Measurements from ENCODE around the gene MAP3K3.

The MAP3K3 gene

GRCh38 chr17:63621684-63622573 lies at the start of gene MAP3K3:
Gene MAP3K3 (plus strand): TSS chr17:63622417. CDS start chr17:63622760, 343 bp downstream.
- peak within 1 kb of the TSS; percentile 94 for H3K4me3 ChIP-seq (ENCODE audit: low read length)
- no peaks in the 10 kb centered on the region for H3K36me3 ChIP-seq (ENCODE audit: insufficient read depth, low read length)
- no peaks in the 10 kb centered on the region for H3K27me3 ChIP-seq (ENCODE audit: insufficient read depth, low read length)
- peaks cover 19% of the 10 kb centered on the region for H3K4me1 ChIP-seq (ENCODE audit: insufficient read depth, low read length)
- peak within 1 kb of the TSS; percentile 72 for H2AFZ ChIP-seq (ENCODE audit: low read depth, low read length)
- H3K9me3 ChIP-seq (ENCODE audit: low read length): no peaks in the 10 kb centered on the region

DNA sequence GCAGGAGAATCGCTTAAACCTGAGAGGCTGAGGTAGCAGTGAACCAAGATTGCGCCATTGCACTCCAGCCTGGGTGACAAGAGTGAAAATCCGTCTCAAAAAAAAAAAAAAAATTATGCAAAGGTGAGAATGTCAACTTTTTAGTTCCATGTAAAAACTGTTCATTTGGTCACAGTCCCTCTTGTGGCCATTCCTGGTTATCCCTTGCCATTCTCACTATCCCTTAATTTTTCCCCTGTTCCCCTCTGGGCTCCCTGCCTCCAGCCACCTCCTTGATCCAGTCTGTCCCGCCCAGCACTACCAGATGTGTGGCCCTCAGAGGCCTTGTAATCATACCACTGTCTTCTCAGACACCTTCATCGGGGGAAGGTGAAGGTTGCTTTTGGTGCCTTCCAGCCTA lies 48.6 kb upstream of the MAP3K3 start:
- H2AFZ ChIP-seq (ENCODE audit: low read depth, low read length): no peak overlapping the region
- no peaks in the 10 kb centered on the region for H3K27me3 ChIP-seq (ENCODE audit: insufficient read depth, low read length)
- H3K4me3 ChIP-seq (ENCODE audit: low read length): no peak overlapping the region
- H3K9me3 ChIP-seq (ENCODE audit: low read length): no peaks in the 10 kb centered on the region
- no peaks in the 10 kb centered on the region for H3K4me1 ChIP-seq (ENCODE audit: insufficient read depth, low read length)
- peaks cover 7% of the 10 kb centered on the region for H3K36me3 ChIP-seq (ENCODE audit: insufficient read depth, low read length)

DNA sequence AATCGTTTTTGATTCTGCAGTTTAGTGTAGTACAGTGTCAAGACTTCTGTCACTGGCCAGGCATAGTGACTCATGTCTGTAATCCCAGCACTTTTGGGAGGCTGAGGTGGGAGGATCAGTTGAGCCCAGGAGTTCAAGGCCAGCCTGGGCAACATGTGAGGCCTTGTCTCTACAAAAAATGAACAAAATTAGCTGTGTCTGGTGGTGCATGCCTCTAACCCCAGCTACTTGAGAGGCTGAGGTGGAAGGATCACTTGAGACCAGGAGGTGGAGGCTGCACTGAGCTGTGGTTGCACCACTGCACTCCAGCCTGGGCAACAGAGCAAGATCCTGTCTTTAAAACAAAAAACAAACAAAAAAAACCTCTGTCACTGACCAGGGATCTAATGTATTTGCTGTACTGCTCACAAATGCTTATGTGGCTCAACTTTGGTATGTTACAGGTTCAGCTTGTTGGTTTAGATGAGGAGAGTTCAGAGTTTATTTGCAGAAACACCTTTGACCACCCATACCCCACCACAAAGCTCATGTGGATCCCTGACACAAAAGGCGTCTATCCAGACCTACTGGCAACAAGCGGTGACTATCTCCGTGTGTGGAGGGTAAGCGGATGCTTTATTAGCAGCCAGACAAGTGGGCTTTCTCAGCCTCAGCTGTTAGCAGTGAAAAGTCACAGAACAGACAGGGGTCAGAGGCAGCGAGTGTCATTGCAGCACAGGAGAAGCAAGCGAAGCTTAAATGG lies 44.0 kb upstream of the MAP3K3 start:
- H3K9me3 ChIP-seq (ENCODE audit: low read length): no peaks in the 10 kb centered on the region
- no peaks in the 10 kb centered on the region for H3K4me1 ChIP-seq (ENCODE audit: insufficient read depth, low read length)
- H3K4me3 ChIP-seq (ENCODE audit: low read length): no peak overlapping the region
- no peaks in the 10 kb centered on the region for H3K27me3 ChIP-seq (ENCODE audit: insufficient read depth, low read length)
- peaks cover 45% of the 10 kb centered on the region for H3K36me3 ChIP-seq (ENCODE audit: insufficient read depth, low read length)
- no peak overlapping the region for H2AFZ ChIP-seq (ENCODE audit: low read depth, low read length)

- H2AFZ ChIP-seq (ENCODE audit: low read depth, low read length): no peak overlapping the region
- no peak overlapping the region for H3K4me3 ChIP-seq (ENCODE audit: low read length)
- H3K36me3 ChIP-seq (ENCODE audit: insufficient read depth, low read length): peaks cover 51% of the 10 kb centered on the region
- no peaks in the 10 kb centered on the region for H3K9me3 ChIP-seq (ENCODE audit: low read length)
- no peaks in the 10 kb centered on the region for H3K27me3 ChIP-seq (ENCODE audit: insufficient read depth, low read length)
- no peaks in the 10 kb centered on the region for H3K4me1 ChIP-seq (ENCODE audit: insufficient read depth, low read length)
Measured at GRCh38 chr17:63578769-63579111, 43.5 kb upstream of the MAP3K3 start.

DNA sequence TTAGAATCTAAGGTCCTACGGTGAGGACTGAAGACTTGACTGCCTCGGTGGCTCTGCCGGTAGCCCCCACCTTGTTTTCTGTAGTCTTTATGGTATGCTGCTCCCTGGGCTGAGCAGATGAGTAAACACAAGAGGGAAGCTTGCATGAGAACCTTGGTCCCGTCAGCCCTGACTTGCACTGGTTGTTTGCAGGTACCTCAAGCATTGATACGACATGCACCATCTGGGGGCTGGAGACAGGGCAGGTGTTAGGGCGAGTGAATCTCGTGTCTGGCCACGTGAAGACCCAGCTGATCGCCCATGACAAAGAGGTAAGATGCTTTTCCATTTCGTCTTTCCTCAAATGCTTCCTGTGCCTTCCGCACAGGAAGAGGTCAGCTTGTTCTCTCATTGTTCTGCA lies 42.6 kb upstream of the MAP3K3 start:
- no peaks in the 10 kb centered on the region for H3K27me3 ChIP-seq (ENCODE audit: insufficient read depth, low read length)
- no peak overlapping the region for H2AFZ ChIP-seq (ENCODE audit: low read depth, low read length)
- no peak overlapping the region for H3K4me3 ChIP-seq (ENCODE audit: low read length)
- H3K9me3 ChIP-seq (ENCODE audit: low read length): no peaks in the 10 kb centered on the region
- H3K4me1 ChIP-seq (ENCODE audit: insufficient read depth, low read length): no peaks in the 10 kb centered on the region
- peaks cover 54% of the 10 kb centered on the region for H3K36me3 ChIP-seq (ENCODE audit: insufficient read depth, low read length)

DNA sequence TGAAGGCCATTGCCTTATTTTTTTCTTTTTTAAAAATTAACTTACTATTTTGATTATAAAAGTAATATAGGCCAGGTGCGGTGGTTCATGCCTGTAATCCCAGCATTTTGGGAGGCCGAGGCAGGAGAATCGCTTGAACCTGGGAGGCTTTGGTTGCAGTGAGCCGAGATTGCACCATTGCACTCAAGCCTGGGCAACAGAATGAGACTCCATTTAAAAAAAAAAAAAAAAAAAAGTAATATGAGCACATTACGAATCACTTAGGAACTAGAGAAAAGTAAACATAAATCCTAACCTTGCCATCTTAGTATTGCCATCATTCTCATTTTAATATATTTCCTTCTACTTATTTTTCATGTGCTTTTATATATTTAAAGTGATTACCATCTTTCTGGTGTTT lies 34.4 kb upstream of the MAP3K3 start:
- Histone ChIP-seq H3K27me3 (ENCODE audit: insufficient read depth, low read length) (no peaks in the 10 kb centered on the region), H3K4me3 (ENCODE audit: low read length) (no peak overlapping the region), H3K9me3 (ENCODE audit: low read length) (no peaks in the 10 kb centered on the region), H2AFZ (ENCODE audit: low read depth, low read length) (no peak overlapping the region), H3K4me1 (ENCODE audit: insufficient read depth, low read length) (no peaks in the 10 kb centered on the region), H3K36me3 (ENCODE audit: insufficient read depth, low read length) (peaks cover 81% of the 10 kb centered on the region)

DNA sequence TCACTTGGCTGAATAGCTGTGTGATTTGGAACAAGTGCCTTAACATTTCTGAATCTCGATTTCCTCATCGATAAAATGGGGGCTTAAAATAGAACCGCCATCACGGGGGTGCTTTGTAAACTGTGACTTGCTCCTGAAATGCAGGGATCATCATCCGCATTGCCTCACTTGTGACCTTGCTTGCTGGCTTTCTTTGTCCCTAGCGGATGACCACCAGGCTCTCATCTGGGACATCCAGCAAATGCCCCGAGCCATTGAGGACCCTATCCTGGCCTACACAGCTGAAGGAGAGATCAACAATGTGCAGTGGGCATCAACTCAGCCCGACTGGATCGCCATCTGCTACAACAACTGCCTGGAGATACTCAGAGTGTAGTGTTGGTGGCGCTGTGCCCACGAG lies 33.4 kb upstream of the MAP3K3 start:
- no peak overlapping the region for H2AFZ ChIP-seq (ENCODE audit: low read depth, low read length)
- H3K9me3 ChIP-seq (ENCODE audit: low read length): no peaks in the 10 kb centered on the region
- H3K4me3 ChIP-seq (ENCODE audit: low read length): no peak overlapping the region
- H3K27me3 ChIP-seq (ENCODE audit: insufficient read depth, low read length): no peaks in the 10 kb centered on the region
- peaks cover 78% of the 10 kb centered on the region for H3K36me3 ChIP-seq (ENCODE audit: insufficient read depth, low read length)
- H3K4me1 ChIP-seq (ENCODE audit: insufficient read depth, low read length): no peaks in the 10 kb centered on the region

DNA sequence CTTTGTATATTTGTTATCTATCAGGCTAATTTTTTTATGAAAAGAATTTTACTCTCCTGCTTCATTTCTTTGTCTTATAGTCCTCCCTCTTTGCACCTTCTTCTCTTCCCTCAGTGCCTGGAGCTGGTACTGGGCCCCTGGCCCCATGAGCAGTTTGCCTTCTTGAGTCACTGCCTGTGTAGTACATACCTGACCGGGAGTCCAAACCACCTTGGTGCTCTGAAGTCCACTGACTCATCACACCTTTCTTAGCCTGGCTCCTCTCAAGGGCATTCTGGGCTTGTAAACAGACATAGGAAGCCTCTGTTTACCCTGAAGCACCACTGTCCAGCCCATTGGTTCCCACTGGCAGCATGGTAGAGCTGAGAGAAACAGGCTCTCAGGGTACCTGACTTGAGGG lies 32.6 kb upstream of the MAP3K3 start:
- H3K4me1 ChIP-seq (ENCODE audit: insufficient read depth, low read length): no peaks in the 10 kb centered on the region
- no peaks in the 10 kb centered on the region for H3K9me3 ChIP-seq (ENCODE audit: low read length)
- H3K4me3 ChIP-seq (ENCODE audit: low read length): no peak overlapping the region
- peaks cover 76% of the 10 kb centered on the region for H3K36me3 ChIP-seq (ENCODE audit: insufficient read depth, low read length)
- no peaks in the 10 kb centered on the region for H3K27me3 ChIP-seq (ENCODE audit: insufficient read depth, low read length)
- no peak overlapping the region for H2AFZ ChIP-seq (ENCODE audit: low read depth, low read length)

DNA sequence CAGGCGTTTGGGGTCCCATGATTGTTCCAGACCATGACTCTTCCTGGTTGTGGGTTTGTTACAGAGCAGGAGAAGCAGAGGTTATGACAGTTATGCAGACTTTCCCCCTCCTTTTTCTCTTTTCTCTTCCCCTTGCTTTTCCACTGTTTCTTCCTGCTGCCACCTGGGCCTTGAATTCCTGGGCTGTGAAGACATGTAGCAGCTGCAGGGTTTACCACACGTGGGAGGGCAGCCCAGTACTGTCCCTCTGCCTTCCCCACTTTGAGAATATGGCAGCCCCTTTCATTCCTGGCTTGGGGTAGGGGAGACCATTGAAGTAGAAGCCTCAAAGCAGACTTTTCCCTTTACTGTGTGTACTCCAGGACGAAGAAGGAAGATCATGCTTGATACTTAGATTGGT lies 29.4 kb upstream of the MAP3K3 start:
- no peaks in the 10 kb centered on the region for H3K9me3 ChIP-seq (ENCODE audit: low read length)
- no peak overlapping the region for H3K4me3 ChIP-seq (ENCODE audit: low read length)
- H3K27me3 ChIP-seq (ENCODE audit: insufficient read depth, low read length): no peaks in the 10 kb centered on the region
- no peaks in the 10 kb centered on the region for H3K4me1 ChIP-seq (ENCODE audit: insufficient read depth, low read length)
- no peak overlapping the region for H2AFZ ChIP-seq (ENCODE audit: low read depth, low read length)
- H3K36me3 ChIP-seq (ENCODE audit: insufficient read depth, low read length): peaks cover 54% of the 10 kb centered on the region

- Histone ChIP-seq H3K4me1 (ENCODE audit: insufficient read depth, low read length) (peaks cover 3% of the 10 kb centered on the region), H3K4me3 (ENCODE audit: low read length) (no peak overlapping the region), H3K27me3 (ENCODE audit: insufficient read depth, low read length) (no peaks in the 10 kb centered on the region), H3K9me3 (ENCODE audit: low read length) (no peaks in the 10 kb centered on the region), H2AFZ (ENCODE audit: low read depth, low read length) (no peak overlapping the region), H3K36me3 (ENCODE audit: insufficient read depth, low read length) (peaks cover 32% of the 10 kb centered on the region)
Measured at GRCh38 chr17:63595132-63595531, 27.1 kb upstream of the MAP3K3 start.

DNA sequence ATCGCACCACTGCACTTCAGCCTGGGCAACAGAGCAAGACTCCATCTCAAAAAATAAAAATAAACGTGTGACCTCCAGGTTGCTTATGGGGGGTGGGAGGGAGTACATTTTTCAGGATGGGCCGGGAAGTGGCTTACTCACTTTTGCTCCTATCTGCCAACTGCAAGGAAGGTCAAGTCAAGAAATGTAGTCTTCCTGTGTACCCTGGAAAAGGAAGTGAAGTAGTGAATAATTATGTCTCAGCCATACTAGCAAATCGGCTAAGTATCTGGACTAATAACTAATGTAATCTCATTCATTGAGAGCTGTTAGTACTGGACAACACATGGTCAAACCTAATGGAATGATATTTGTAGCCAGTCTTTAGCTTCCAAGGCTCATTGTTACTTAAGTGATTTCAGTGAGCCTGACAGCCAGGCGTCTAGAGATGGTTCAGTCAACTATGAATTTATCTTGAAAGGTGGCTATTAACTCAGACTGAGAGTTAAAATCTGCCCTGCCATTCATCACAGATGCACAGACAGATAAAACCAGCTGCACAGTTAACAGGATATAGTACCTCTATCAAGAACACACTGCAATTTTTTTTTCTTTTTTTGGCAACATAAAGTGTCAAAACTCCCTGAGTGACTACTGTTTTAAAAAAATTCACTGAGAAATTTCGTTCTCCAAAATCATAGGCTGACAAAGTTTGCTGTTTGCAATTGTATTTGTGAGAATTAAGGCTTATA lies 25.2 kb upstream of the MAP3K3 start:
- Histone ChIP-seq H3K27me3 (ENCODE audit: insufficient read depth, low read length) (no peaks in the 10 kb centered on the region), H3K4me3 (ENCODE audit: low read length) (no peak overlapping the region), H3K9me3 (ENCODE audit: low read length) (no peaks in the 10 kb centered on the region), H2AFZ (ENCODE audit: low read depth, low read length) (no peak overlapping the region), H3K36me3 (ENCODE audit: insufficient read depth, low read length) (peaks cover 16% of the 10 kb centered on the region), H3K4me1 (ENCODE audit: insufficient read depth, low read length) (peaks cover 13% of the 10 kb centered on the region)

GRCh38 chr17:63598281-63598680 lies 23.9 kb upstream of the MAP3K3 start:
- peaks cover 13% of the 10 kb centered on the region for H3K4me1 ChIP-seq (ENCODE audit: insufficient read depth, low read length)
- H3K4me3 ChIP-seq (ENCODE audit: low read length): no peak overlapping the region
- no peak overlapping the region for H2AFZ ChIP-seq (ENCODE audit: low read depth, low read length)
- H3K9me3 ChIP-seq (ENCODE audit: low read length): no peaks in the 10 kb centered on the region
- H3K36me3 ChIP-seq (ENCODE audit: insufficient read depth, low read length): peaks cover 6% of the 10 kb centered on the region
- no peaks in the 10 kb centered on the region for H3K27me3 ChIP-seq (ENCODE audit: insufficient read depth, low read length)

Measured in neuron (in vitro differentiated cells).